Left lung (tissue), 10 donors: ENCODE data around the gene TYRP1. TPM values are rescaled to one million over a fixed set of nuclear protein-coding genes. Genes with fewer than 3 reads are reported as not detected.

Source experiments
- ATAC-seq: fragments of 200-7000 bp; cut with Tn5 transposase; one replicate; pipeline ENCODE4 v1.9.1; 2020; ENCODE audit warnings: moderate library complexity
- DNase-seq, 4 donors: peaks; one replicate each; pipeline ENCODE4 v3.0.0-alpha.2; 2013 to 2020
- H3K27ac ChIP-seq, 2 donors: fragments of 200-600 bp; sonication (generic) in 1 of 2; one replicate each; pipeline versions ENCODE4 v1.5.0 to v1.8.0; 2020 to 2021
- H3K27me3 ChIP-seq, 2 donors: fragments of 200-600 bp; sonication (generic) in 1 of 2; one replicate each; pipeline versions ENCODE4 v1.5.0 to v1.8.0; 2020 to 2021
- H3K36me3 ChIP-seq, 2 donors: fragments of 200-600 bp; sonication (generic) in 1 of 2; one replicate each; pipeline versions ENCODE4 v1.5.0 to v1.8.0; 2020 to 2021
- H3K4me1 ChIP-seq, 2 donors: fragments of 200-600 bp; one replicate each; pipeline ENCODE4 v1.8.0; 2021
- H3K4me3 ChIP-seq, 2 donors: fragments of 200-600 bp; sonication (generic) in 1 of 2; one replicate each; pipeline versions ENCODE4 v1.5.0 to v1.8.0; 2020 to 2021; ENCODE audit warnings: mild to moderate bottlenecking in 1 of 2
- H3K9me3 ChIP-seq, 2 donors: fragments of 200-600 bp; sonication (generic) in 1 of 2; one replicate each; pipeline versions ENCODE4 v1.5.0 to v1.8.0; 2020 to 2021
- intact Hi-C, 2 donors: fragments of 100-400 bp; cut with DNase I; formaldehyde crosslinking; loops; one replicate each; pipeline versions ENCODE4 v1.11.2 to v1.14.2; 2022
- polyA plus RNA-seq, 6 donors: library from polyadenylated mRNA; unstranded; fragments of 120-200 nt; gene quantifications; one replicate each; pipeline ENCODE4 v1.2.1, GENCODE V29; 2013; ENCODE audit not compliant: insufficient read length in 6 of 6
- total RNA-seq, 2 donors: library from RNA; stranded (reverse); fragmentation: NEBNext Ultra II Directional; extraction: Animal tissue kit (Norgen Biotek cat#: 25700); gene quantifications; one replicate each; pipeline ENCODE4 v1.2.1, GENCODE V29; 2021
- TF ChIP-seq, protein P1 (sequence below), 2 donors: fragments of 200-600 bp; sonication (generic) in 1 of 2; IDR thresholded peaks; one replicate each; pipeline versions ENCODE4 v1.5.0 to v1.8.0; 2021; ENCODE audit warnings: antibody characterized with exemption in 2 of 2
- donor health status: DM: no; HTN: yes; CAD: no.
- donor health status: DM: no; HTN: no; CAD: no.

The TYRP1 gene
- total and polyA plus RNA-seq, 8 donors = 3.1 to 10.9 (median 8.0) TPM

DNA sequence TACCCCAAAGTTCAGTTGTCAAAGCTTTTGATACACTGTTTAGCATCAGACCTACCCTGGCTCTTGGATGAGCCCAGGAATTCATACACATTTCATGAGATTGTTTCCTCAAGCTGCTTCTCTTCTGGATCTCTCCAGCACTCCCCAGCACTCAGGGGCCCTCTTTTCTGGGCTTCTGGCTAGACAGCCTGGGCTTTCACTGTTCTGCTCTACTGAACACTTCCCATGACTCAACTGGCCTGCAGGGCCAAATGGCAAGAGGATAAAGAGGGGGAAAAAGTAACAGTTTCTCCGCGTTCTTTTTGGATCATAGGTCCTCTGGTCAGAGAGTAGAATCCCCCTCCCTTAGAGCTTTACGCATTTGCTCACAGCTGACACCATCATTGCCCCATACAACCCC is 60.7 kb downstream of the TYRP1 start:
- Histone ChIP-seq H3K9me3 (no peaks in the 10 kb centered on the region), H3K27ac (no peak overlapping the region), H3K4me1 (no peaks in the 10 kb centered on the region), H3K4me3 (no peak overlapping the region), H3K27me3 (no peaks in the 10 kb centered on the region), H3K36me3 (no peaks in the 10 kb centered on the region)
- intact Hi-C loops = no loop called here
- TF ChIP-seq, protein P1, sequence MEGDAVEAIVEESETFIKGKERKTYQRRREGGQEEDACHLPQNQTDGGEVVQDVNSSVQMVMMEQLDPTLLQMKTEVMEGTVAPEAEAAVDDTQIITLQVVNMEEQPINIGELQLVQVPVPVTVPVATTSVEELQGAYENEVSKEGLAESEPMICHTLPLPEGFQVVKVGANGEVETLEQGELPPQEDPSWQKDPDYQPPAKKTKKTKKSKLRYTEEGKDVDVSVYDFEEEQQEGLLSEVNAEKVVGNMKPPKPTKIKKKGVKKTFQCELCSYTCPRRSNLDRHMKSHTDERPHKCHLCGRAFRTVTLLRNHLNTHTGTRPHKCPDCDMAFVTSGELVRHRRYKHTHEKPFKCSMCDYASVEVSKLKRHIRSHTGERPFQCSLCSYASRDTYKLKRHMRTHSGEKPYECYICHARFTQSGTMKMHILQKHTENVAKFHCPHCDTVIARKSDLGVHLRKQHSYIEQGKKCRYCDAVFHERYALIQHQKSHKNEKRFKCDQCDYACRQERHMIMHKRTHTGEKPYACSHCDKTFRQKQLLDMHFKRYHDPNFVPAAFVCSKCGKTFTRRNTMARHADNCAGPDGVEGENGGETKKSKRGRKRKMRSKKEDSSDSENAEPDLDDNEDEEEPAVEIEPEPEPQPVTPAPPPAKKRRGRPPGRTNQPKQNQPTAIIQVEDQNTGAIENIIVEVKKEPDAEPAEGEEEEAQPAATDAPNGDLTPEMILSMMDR (IDR thresholded peaks at IDR 0.05) = no peak
- DNase-seq = no peak
- ATAC-seq = no peak

DNA sequence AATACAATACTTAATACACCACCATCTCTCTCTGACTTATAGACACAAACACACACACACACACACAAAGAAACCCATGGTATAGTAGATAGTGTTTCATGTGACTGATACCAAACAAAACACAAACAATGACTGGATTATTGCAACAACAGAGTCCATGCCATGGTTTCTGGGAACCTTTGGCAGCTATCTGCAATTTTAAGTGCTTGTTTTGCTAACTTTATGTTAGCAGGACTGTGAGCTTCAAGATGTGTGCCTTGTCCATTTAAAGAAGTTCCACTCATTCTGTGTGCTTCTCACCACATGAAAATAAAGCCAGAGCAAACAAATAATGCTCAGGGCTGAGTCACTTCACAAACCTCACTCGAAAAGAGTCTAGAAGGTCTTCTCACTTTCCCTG is 66.6 kb downstream of the TYRP1 start:
- peak in 1 of 4 donors; percentile 37 for DNase-seq
- intact Hi-C loops = no loop called here
- Histone ChIP-seq H3K4me1 (peaks cover 0 to 4% of the 10 kb centered on the region in 2 donors), H3K27me3 (no peaks in the 10 kb centered on the region), H3K27ac (peak overlapping the region in 1 of 2 donors; percentile 39), H3K36me3 (no peaks in the 10 kb centered on the region), H3K9me3 (no peaks in the 10 kb centered on the region), H3K4me3 (no peak overlapping the region)
- peak; percentile 95 for ATAC-seq
- TF ChIP-seq, protein P1 (IDR thresholded peaks at IDR 0.05) = no peak

Other genes starting within 250 kb of the TYRP1 start
- 10 to 100 TPM; 37.7 to 37.8 TPM for gene LURAP1L, start 81.6 kb downstream of the TYRP1 start, total RNA-seq
- gene LURAP1L, start 81.6 kb downstream of the TYRP1 start, polyA plus RNA-seq = 10 to 100 TPM; 55.3 to 83.9 (median 65.4) TPM